HG02610 (cell line): ENCODE data around the gene KCNE1.

ENCODE experiments used
- ATAC-seq: cut with Tn5 transposase; IDR thresholded peaks from one replicate; pipeline ENCODE4 v1.9.1; 2021; ENCODE audit warnings: mild to moderate bottlenecking, moderate library complexity; ENCODE audit not compliant: unreplicated experiment

Gene KCNE1

DNA sequence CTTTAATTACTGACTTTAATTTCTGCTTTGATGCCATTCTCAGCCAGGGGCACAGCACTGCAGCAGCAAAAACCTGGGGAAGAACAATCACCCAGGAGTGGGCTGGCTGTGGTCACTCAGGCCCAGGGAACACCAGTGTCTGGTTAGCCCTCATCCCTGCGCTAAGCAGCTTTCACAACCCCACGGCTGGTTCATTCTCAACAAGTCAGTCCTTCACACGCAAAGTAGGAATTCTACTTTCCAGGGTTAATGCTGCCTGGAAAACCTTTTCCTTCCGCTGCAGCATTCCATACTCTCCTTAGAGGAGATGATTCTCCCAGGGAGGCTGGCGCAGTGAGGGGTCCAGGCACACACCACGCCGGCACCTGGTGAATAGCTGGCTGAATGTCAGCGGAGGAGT, 24.3 kb upstream of the KCNE1 start:
- no peak for ATAC-seq

DNA sequence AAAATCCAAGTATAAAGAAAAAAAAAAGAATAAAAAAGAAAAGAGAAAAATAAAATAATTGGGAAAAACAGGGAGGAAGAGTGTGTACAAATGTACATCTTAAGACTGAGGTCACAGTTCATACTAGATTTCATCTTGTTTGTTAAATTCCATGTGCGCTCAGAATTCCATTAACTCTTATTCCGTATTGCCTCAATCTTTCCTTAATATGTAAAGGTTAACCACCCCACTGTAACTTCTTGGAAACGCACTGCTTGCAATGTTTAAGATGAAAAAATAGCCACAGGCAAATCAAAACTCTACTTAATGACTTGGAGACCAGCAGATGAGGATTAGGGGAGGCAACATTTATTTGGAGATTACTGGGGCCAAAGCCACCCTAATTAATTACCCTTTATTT, 23.9 kb upstream of the KCNE1 start:
- ATAC-seq, result no peak

DNA sequence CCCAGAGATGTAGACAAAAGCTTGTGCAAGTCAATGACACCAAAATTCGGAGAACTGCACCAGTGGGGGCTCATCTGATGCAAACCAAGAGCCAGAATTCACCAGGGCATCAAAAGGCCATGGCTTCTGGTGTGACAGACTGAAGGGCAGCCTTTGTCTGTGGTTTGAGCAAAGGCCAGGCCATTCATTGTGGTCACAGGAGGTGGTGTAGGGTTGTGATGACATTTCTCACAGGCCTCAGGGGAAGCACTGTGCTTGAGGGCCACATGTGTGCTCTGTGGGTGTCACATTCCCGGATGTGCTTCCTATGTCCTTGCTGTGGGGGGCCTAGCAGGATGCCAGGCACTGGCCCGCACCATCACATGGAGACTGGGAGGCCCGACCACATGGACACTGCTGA, 22.5 kb upstream of the KCNE1 start:
- no peak for ATAC-seq

DNA sequence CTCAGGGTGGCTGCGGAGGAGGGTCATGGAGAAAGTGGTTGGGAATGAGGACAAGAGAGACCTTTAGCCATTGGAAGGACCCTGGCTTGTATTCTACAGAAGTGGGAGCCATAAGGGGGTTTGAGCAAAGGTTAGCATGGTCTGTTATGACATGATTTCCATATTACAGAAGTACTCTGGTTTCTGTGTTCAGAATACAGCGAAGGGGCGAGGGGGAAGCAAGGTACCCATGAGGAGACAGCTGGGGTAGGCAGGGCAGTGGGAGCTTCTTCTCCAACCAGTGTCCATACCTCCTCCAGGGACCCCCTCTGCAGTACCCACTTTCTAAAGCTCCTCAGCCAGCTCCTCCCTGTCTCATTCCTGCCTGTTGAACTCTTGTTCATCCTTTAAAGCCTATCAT, 21.9 kb upstream of the KCNE1 start:
- no peak for ATAC-seq

DNA sequence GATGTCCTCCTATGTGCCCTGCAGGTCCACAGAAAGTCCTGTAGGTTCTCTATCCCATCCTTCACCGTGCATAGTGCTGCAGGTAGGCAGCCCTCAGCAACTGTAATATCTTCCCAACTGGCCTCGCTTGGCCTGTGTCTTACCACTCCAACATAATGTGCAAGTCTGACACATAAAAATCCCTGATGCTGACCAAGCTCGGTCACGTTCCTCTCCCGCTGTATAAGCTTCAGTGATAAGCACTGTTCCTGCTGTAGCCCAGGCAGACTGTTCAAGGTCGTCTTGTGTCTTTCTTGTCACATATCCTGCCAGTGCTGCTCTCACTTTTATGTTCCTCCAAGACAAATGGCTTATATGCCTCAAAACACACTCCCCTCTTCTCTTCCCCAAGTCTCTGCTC, 19.4 kb upstream of the KCNE1 start:
- no peak for ATAC-seq

DNA sequence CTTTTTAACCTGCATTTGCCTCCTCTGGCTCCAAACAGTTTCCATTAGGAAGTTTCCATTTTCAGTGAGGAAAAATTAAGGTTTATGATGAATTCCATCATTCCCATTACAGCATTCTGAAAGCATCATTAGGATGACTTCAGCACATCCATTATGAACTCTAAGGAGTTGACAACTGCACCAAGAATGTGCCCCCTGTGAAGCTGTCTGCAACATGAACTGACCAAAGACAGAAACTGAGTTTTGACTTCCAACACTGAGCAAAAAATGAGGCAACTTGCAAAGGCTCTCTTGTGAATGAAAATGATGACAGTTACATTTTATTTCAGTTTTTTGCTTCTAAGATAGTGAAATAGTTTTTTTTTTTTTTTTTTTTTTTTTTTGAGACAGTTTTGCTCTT, 18.3 kb upstream of the KCNE1 start:
- ATAC-seq, result no peak

DNA sequence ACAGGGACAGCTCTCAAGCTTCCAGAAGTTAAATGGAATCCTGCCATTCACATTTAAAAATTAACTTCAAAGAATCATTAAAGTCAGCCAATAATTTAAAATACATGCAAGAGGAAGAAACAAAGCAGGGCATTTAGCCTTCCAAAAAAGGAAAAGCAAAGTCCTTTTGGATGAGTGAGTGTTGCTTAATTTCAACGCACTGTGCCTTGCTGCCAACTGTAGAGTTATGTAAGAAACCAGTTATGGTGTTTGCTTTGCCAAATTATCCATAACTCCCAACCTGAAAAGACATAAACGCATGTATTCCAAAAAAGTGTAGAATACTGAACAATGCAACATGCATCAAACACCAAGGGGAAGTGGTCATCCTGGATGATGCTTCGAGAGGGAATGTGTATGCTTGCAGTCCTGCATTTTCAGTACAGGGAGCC, 16.1 kb upstream of the KCNE1 start:
- ATAC-seq, result no peak

DNA sequence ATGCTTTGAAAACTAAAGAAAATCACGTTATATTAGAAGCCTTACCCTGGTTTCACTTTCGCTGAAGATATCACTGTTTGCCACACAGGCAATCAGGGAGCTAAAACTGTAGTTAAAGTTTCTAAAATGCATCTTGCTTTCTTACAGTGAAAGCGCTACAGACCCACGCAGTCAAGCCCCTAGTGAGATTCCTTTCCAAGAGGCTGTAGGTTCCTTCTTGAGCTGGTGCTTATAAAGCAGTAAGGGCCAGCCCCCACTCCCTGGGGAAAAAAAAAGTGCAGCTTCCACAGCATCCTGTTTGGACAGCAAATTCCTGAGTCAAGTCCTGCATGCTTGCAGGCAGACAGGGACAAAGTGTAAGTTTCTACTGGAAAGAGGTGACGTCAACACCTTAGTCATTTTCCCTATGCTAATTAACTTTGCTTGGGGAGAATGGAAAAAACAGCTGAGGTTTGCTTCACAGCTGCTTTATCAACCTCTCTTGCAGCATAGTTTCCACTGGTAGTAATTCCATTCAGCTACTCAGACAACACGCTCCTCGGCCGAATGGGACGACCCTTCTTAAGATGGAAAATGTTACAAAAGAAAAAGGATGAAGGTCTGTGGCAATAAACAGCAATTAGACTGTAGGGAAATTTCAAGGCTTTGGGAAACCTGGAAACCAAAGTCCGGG, 14.7 kb upstream of the KCNE1 start:
- ATAC-seq, result no peak

DNA sequence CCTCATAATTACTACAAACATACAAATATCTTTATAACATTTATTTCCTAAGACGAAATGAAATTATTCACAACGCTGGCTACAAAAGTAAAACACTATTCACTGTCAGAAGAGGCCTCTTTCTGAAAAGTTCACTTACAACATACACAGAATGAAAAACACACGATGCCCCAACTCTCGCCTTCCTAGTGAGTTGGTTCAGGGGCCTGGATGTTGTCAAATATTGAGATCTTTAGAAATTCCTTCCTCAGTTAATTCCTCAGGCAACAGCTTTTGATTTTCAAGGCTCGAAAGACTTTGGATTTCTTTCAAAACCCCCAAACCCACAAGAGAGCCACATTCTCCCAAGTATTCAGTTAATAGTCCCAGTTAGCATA, 14.2 kb upstream of the KCNE1 start:
- no peak for ATAC-seq

DNA sequence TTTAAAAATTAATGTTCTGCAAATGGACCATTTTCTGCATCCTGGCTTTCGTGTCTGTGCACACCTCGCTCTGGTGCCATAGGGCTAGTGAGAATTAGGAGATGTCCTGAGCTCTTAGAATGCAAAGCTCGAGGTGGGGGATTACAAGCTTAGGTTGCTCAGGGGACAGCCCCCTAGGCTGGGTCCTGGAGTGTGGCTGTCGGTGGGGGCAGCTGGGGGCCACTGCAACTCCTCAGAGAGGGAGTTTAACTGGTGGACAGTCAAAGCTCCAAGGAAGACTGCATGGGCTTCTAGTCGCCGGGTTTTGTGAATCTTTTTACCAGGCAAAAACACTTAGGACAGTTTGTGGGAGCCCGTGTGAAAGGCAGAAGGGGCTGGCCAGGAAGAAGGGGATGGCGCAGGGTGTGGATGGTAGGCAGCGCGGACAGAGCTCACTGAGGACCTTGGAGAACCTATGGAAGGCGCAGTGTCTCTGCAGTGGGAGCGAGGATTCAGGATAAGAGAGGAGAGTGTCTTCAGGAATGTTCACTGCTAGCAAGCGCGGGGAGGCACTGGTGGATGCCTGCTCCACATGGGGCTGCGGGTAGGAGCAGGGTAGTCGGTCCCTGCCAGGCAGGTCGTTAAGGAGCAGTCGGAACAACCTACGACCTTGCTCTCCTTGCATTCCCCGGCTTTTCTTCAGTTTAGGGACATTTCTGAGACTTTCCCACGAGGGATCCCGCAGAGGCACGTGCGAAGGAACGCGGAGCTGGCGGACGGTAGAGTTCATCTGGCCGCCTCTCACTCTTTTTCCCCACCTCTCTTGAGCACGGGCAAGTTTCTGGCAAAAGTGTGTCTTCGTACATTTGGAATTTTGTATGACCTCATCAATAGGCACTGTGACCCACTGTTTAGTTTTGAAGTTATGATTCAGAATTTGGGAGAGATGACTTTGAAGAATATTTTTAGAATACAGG, 12.9 kb upstream of the KCNE1 start:
- no peak for ATAC-seq

DNA sequence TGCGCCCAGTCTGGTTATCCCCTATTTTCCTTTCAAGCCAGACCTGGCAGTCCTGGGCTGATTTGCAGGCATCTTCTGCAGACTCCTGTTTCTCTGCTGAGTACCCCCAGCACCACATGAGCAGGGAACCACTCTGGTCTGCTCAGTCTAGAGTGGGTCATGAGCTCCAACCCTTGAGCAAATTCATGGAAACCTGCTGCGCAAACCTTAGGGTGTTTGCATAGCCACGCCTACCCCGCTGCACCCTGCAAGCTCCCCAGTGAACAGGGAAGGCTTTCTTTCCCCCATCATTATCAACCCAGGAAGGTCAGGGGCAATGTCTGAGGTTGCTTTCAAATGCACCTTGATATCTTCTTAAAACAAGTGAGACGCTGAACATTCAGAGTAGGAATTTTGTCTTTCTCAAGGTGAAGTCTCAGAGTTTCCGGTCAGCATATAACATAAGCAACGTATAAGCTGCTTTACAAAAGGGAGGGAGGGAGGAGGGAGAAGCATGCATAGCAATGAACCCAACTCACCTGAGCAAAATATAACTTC, 11.1 kb upstream of the KCNE1 start:
- no peak for ATAC-seq

DNA sequence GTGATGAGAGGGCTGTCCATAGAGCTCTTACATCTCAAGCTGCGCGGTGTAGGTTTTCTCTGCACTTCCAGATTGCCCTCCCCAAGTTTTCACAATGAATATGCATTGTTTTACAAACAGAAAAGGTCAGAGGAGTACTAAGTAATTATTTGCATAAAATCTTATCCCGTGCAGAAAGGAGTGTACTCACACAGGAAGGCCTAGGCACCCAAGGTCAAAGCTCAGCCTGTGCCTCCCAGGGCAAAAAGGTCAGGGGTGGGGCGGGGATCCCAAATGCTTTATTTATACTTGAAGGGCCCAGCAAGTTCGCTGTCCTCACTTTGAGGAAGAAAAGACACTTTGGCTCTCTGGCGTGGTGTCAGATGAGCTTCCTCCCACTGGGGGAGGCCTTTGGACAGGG, 10.3 kb upstream of the KCNE1 start:
- ATAC-seq, result no peak

DNA sequence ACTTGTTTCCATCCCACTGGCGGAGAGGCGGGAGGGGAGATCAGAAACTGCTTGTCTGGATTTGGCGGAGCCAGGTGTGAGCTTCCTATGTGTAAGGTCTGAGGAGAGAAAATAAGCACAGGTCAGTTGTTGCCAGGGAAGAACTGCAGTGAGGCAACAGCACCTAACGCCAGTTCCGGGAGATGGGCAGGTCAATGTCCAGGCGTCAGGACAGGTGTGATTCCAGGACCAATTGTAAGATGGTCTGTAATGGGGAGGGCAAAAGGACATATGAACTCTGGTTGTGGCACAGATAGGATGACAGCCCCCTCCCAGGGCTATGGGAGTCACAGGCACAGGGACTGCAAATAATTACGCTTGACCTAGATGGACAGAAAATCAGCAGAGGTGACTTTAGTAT, 9.6 kb upstream of the KCNE1 start:
- no peak for ATAC-seq

DNA sequence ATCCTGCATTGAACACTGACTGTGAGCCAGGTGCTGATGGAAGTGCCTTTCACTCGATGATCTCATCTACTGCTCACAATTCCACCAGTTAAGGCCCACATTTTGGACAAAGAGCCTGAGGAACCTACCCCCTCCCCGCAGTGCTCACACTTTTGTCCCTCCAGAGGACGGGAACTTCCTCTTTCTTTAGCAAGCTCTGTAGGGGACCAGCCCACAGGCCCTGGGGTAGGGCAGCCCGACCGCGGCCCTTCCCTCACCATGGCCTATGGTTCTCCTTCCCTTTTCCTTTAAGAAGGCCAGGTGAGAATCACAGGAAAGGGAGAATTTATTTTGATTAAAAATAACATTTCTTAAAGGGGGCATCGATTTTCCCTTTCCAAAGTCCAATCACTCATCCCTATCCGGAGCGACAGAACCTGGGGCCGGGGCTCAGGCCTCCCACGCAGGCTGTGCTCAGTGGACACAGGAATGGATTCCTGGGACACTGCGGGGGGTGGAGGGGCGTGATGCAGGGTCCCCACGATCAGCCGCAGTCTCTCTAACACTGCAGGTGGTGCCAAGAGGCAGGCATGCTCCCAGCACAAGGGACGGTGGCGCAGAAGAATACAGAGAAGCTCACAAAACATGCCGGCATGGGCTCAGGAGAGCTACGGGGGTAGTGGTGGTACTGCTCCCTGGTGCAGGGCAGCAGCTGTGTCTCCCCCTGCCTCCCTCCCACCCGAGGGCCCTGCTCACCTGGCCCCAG, 8.9 kb upstream of the KCNE1 start:
- ATAC-seq, result no peak

DNA sequence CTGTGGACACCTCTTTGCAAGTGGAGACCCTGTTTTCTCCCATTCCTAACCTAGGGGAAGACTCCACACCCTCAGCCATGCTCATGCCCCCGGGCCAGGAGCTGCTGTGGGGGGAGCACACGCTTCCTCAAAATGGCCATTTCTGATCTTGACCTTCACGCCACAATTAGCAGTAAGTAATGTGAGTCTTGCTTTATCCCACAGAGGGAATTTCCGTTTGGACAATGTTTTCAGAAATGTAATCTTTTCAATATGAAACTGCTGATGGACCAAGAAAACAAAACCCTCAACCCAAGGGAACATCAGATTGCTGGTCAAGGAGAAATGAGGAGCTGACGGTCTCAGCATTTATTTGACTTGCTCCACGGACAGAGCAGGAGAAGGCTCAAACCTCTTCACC, 8.3 kb upstream of the KCNE1 start:
- no peak for ATAC-seq

DNA sequence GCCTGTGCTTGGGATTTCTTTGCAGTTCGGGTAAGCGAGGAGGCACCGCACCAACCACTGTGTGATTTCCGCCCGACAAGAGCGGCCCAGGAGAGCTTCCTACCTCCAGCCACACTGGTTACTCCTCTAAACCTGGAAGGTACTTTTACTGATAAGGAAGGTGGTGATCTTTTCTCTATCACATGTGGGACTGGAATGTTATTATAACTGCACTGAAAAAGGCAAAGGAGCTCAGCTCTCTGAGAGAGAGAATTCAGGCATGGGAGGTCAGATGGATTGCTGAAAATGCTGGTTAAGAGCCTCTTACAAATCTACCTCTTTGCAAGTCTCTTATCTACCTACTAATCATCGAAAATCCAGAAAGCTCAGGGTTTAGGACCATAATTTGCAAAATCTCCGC, 7.7 kb upstream of the KCNE1 start:
- no peak for ATAC-seq

DNA sequence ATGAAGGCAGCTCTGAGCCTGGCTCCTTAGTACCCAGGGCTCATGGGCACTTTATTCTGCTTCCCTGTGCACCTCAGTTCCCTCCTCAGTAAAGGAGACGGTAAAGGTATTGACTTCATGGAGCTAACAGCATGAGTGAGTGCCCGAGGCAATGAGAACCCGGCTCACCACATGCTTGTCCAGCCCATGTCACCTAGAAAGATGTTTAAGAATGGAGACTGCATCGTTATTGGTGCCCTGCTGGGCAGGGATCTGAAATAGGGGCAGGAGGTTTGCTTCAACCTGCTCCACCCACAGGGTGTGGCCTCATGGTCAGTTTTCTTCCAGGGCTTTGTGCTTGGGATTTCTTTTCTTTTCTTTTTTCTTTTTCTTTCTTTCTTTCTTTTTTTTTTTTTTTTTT, 7.0 kb upstream of the KCNE1 start:
- ATAC-seq, result no peak

DNA sequence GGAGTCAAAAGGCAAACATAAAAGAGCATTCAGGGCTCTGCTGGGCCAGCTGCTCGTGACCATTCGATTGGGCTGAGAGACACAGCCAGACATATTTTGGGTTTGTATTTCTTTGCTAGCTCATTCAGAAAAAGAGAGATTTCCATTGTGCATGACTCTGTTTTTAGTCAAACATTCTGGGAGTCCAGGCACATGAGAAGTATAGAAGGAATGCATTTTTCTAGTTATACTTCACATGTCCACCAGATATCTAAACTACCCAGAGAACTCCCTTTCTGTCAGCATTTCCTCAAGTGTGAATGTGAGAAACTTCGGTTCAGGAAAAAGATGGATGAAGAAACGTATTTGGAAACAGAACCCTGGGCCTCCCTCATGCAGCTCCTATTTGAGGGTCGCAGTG, 6.3 kb upstream of the KCNE1 start:
- ATAC-seq, result no peak

DNA sequence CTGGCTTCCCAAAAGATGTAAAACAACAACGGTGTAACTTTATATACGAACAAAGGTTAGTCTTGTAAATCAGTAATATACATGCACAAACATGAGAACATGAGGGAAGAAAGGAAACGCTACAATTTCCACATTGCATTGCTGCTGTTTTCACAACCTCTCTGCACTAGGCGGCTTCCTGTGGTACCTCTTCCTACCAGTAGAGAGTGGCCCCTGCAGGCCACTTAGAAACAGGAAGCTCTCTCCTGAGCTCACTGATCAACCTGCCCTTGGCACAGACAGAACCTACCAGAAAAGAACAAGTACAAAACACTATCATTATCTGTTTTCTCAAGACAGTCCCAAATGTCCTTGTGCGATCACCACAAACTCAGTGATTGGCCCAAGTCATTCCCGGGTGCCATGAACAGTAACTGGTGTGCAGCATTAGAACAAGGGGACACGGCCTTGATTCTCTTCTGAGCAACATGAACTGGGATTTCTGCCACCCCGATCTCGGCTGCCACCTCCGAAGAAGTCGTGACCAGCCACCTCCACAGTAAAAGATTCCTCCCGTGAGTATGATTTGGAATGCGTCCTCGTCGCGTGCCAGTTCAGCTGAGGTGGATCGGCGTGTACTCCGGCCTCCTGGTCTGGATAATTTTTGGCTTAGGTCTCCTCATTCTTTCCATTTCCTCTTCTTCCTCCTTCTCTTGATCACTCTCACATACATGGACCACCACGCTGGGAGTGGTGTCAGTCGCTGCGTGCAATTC, 5.7 kb upstream of the KCNE1 start:
- no peak for ATAC-seq

DNA sequence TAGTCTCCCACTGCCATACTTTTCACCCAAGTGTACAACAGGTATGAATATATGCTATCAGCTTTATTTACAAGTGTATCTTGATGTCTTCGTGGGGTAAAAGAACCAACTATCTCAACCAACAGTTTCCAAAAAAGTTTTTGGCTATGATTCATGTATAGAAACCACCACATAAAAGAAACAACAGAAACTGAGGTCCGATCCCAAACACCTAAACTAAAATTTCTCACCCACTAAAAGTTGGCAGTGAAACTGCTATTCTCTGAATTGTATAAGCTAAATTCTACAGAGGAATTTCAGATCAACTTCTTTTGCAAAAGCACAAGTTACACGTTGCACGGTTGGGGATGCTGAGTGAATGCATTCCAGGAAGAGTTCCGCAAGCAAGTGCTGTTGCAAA, 5.0 kb upstream of the KCNE1 start:
- no peak for ATAC-seq
